DLD1 (cell line): Measurements from ENCODE around the gene MRPS23.
"Not testable (repeated sequence)": the region's sequence is repeated elsewhere in the genome, so short reads cannot be mapped to it uniquely, and the experiment has no call there.

ENCODE experiments used
- in situ Hi-C: cut with HindIII; loops from 2 replicates; pipeline ENCODE4 v1.10.0; 2017; ENCODE audit warnings: low sequenced_read_pairs

Gene MRPS23

DNA sequence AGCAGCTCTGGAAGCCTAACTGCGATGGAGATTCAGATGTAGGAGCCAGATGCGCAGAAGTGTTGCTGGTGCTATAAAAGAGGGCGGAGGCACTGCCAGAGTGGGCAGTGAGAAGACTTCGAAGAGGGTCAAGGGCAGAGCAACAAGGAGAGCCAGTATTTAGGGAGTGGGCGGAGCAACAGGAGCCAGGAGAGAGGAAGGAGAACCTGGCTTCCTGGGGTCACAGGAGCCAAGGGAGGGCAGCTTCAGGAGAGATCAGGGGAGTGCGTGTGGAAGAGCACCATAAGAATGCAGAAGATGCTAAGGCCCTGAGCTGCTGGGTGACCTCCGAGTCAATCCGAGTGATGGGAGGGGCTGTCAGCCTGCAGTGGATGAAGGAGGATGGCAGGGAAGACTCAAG is 14.4 kb upstream of the MRPS23 start:
- in situ Hi-C loops, result no loop called here

GRCh38 chr17:57862694-57863667 is 13.1 kb upstream of the MRPS23 start:
- in situ Hi-C loops, result no loop called here

GRCh38 chr17:57861790-57862693 is 12.2 kb upstream of the MRPS23 start:
- in situ Hi-C loops, result no loop called here

DNA sequence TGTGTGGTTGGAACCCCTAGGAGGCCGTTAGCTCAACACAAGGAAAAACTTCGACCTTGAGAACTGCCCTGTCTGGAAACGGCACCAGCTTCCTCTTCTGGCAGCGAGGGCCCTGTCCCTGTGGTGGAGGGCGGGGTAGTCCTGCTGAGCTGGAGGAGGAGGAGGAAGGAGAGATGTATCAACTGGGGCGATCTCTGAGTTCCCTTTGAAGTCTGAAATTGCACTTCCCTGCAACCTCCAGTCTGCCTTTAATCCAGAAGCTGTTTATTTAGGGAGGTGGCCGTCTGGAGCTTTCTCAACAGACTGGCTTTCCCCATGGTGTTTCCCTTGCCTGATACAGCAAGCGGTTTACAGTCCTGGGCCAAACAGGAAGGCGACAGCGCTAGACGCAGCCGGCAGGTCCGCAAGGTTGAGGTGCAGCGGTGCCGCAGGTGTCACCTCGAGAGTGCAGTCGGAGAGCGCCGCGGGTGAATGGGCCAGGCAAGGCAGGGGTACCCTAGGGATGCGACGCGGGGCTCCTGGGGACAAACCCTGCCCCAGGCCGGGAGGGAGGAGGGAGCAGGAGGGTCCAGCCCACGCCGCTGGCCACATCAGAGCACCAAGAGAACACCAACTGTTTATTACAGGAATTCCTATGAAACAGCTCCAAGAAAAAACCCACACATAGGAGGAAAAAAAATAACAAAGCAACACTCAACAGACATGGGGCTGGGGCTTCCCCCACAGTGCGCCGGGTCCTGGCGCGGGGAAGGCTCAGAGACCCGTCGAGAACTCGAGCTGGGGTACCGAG is 11.4 kb upstream of the MRPS23 start:
- in situ Hi-C loops, result no loop called here

DNA sequence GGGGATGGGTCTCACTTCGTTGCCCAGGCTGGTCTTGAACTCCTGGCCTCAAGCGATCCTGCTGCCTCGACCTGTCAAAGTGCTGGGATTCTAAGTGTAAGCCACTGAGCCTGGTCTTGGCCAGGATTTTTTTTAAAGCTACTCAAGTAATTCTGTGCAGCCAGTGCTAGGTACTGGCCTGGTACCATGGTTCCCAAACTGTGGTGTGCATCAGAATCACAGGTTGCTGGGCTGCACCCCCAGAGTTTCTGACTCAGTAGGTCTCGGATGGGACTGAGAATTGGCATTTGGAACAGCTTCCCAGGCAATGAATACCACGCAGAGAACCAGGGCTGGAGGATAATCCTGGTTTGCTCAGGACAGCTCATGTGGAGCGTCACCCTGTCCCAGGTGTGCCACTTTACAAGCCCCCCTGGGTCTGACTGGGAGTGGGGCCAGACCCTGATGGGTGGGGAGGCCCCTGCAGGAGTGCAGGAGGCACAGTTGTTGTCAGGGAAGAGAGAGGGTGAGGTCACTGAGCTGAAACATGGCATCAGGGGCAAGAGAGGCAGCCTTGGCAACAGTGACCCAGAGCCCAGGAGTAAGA is 10.7 kb upstream of the MRPS23 start:
- in situ Hi-C loops, result no loop called here

GRCh38 chr17:57859601-57860413 is 10.0 kb upstream of the MRPS23 start:
- in situ Hi-C loops, result loop anchor here (5.0 kb wide), 1 partner anchor 132 kb away; no protein-coding TSS in a partner anchor

GRCh38 chr17:57858838-57859237 is 9.0 kb upstream of the MRPS23 start:
- in situ Hi-C loops, result loop anchor here (5.0 kb wide), 1 partner anchor 133 kb away; no protein-coding TSS in a partner anchor

DNA sequence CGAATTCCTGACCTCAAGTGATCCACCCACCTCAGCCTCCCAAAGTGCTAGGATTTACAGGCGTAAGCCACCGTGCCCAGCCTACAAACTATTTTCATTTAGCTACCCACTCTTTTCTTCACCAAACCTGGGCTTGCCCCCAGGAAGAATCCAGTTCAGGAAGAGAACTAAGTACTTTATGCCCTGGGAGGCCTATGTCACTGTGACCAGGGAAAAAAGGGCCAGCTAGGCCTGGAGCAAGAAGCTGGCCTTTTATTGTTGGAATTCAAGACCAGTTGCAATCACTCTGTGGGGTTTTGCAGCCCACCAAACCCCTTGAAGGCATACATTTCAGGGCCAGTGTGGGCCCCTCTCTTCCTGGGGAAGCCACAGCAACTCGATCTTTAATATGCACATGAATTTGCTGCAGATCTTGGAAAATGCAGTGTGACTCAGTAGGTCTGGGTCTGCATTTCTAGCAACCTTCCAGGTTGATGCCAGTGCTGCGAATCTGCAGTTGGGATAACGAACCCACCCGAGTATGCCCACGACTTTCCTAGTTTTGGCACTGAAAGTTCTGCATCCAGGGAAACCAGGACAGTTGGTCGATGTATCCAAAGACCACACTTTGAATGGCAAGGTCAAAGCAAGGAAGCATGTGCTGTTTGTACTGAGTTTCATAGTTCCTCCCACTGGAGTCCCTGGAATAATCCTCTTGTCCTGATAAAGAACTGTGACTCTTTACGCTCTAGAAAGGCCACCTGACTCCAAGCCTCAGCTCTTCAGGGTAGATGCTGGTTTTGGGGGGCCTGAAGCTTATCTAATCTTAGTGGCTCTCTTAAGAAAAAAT is 7.2 kb upstream of the MRPS23 start:
- in situ Hi-C loops, result loop anchor here (5.0 kb wide), 1 partner anchor 135 kb away; no protein-coding TSS in a partner anchor

DNA sequence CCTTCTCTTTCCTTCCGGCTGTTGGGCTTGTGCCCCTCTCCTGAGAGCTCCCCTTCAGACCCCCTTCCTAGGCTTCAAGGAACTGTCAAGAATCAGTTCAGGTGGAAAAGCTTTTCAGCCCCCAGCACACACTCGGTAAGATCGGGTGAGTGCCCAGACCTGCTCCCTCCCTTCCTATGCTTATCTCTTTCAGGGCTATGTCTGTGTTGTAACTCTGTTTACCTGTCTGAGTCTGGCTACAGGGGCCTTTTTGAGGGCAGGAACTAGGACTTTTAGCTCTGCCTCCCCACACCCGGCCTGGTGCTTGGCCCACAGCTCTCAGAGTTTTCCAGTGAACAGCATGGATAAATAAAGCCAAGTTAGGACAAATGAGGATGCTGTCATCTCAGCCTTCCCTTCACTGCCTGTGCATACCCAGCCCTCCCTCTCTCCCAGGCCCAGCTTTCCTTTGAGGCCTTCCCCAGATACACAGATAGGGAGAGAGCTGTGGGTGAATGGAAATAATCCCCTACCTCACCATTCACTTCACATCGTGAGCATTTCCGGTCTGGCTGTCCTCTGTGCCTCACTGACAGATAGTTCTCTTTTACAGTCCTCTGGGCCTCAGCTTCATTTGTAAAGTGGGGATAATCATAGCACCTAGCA is 5.7 kb upstream of the MRPS23 start:
- in situ Hi-C loops, result loop anchor here (5.0 kb wide), 1 partner anchor 137 kb away; no protein-coding TSS in a partner anchor

DNA sequence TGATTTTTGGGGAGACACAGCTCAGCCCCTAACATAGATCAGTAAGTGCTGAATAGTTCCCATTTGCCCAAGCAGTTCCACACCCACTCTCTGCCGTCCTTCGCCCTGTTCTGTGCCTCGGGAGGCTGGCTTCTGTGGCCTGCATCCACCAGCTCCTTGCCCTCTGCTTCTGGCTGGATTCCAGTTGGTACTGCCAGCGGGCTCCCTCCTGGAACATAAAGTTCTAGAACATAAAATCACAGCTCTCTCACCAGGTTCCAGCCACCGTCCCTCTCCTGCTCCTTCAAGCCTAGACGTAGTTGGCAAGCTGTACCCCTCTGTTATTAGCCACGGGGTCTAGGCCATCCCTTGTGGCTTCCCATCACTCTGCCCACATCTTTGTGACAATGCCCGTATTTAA is 3.9 kb upstream of the MRPS23 start:
- in situ Hi-C loops, result no loop called here

- in situ Hi-C loops, result no loop called here
Observed at GRCh38 chr17:57852955-57853328, 3.1 kb upstream of the MRPS23 start.

DNA sequence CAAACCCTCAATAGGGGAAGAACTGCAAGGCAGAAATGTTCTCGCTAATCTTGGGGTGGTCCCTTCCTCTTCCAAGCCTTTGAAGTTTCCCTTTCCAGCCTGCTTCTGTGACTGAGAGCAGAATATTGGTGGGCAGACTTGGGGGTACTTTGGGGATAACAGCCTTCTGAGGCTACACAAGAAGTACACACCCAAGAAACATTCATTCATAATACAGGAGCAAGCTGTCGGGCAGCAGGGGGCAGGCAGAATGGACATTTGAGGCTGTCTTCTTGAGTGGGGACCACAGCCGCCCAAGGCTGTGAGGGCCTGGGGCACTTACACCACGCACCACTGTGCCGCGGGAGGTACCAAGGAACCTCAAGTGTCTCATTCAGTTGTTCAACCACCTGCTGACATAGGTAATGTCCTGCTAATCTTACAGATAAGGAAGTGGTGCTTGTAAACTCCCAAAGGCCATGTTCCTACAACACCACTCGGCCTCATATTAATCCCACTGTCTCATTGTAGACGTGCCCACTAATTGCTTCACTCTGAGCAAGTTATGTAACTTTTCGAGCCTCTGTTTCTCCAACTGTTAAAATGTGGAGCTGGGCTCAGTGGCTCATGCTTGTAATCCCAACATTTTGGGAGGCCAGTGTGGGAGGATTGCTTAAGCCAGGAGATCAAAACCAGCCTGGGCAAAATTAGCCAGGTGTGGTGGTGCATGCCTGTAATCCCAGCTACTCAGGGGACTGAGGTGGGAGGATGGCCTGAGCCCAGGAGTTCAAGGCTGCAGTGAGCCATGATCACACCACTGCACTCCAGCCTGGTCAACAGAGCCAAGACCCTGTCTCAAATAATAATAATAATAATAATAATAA is 2.5 kb upstream of the MRPS23 start:
- in situ Hi-C loops, result no loop called here

GRCh38 chr17:57849163-57849873 is 526 bp downstream of the MRPS23 start:
- in situ Hi-C loops, result no loop called here

DNA sequence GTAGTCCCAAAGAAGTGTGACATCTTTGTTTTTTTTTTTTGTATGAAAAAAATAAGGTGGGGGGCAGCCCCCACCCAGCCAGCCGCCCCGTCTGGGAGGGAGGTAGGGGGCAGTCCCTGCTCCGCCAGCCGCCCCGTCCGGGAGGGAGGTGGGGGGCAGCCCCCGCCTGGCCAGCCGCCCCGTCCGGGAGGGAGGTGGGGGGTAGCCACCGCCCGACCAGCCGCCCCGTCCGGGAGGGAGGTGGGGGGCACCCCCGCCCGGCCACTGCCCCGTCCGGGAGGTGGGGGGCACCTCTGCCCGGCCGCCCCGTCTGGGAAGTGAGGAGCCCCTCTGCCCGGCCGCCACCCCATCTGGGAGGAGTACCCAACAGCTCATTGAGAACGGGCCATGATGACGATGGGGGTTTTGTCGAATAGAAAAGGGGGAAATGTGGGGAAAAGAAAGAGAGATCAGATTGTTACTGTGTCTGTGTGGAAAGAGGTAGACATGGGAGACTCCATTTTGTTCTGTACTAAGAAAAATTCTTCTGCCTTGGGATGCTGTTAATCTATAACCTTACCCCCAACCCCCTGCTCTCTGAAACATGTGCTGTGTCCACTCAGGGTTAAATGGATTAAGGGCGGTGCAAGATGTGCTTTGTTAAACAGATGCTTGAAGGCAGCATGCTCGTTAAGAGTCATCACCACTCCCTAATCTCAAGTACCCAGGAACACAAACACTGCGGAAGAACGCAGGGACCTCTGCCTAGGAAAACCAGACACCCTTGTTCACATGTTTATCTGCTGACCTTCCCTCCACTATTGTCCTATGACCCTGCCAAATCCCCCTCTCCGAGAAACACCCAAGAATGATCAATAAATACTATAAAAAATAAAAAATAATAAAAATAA is 3.5 kb downstream of the MRPS23 start:
- in situ Hi-C loops, result not testable (repeated sequence)

GRCh38 chr17:57842280-57842679 is 7.6 kb downstream of the MRPS23 start:
- in situ Hi-C loops, result no loop called here

- in situ Hi-C loops, result no loop called here
Observed at GRCh38 chr17:57839571-57839923, 10.3 kb downstream of the MRPS23 start.
